GM23338 (cell line): ENCODE measurements around the gene CDK11A. TPM values are rescaled to one million over a fixed set of nuclear protein-coding genes. Genes with fewer than 3 reads are reported as not detected.

Experiments
- ATAC-seq: fragments of 200-7000 bp; cut with Tn5 transposase; 3 replicates; pipeline ENCODE4 v1.9.1; 2020
- DNase-seq: peaks from one replicate; pipeline ENCODE4 v3.0.0-alpha.2; 2015; ENCODE audit warnings: low spot score
- H2AFZ ChIP-seq: fragments of 200-600 bp; sonication (generic); 2 replicates; pipeline ENCODE4 v1.8.0; 2016; ENCODE audit warnings: antibody characterized with exemption, mild to moderate bottlenecking, moderate library complexity
- H3F3A ChIP-seq: fragments of 200-600 bp; sonication (generic); replicated peaks from 2 replicates; pipeline ENCODE4 v1.8.0; 2017; ENCODE audit warnings: antibody characterized with exemption, mixed run types, low read depth
- H3K27ac ChIP-seq: fragments of 200-600 bp; sonication (generic); 2 replicates; pipeline ENCODE4 v1.6.1; 2016; ENCODE audit warnings: low read depth
- H3K27me3 ChIP-seq: fragments of 200-600 bp; sonication (generic); 2 replicates; pipeline ENCODE4 v1.8.0; 2016; ENCODE audit warnings: mild to moderate bottlenecking, mixed run types, moderate library complexity; ENCODE audit not compliant: insufficient read depth
- H3K36me3 ChIP-seq: fragments of 200-600 bp; sonication (generic); 2 replicates; pipeline ENCODE4 v1.8.0; 2016; ENCODE audit warnings: mild to moderate bottlenecking; ENCODE audit not compliant: insufficient read depth
- H3K4me1 ChIP-seq: fragments of 200-600 bp; sonication (generic); 2 replicates; pipeline ENCODE4 v1.8.0; 2016; ENCODE audit warnings: mild to moderate bottlenecking, moderate library complexity; ENCODE audit not compliant: insufficient read depth
- H3K4me2 ChIP-seq: fragments of 200-600 bp; sonication (generic); 2 replicates; pipeline ENCODE4 v1.7.1; 2017; ENCODE audit warnings: mixed run types
- H3K4me3 ChIP-seq: fragments of 200-600 bp; sonication (generic); 2 replicates; pipeline ENCODE4 v1.6.1; 2016; ENCODE audit warnings: mixed run types
- H3K79me2 ChIP-seq: fragments of 200-600 bp; sonication (generic); replicated peaks from 2 replicates; pipeline ENCODE4 v1.8.0; 2017; ENCODE audit warnings: mild to moderate bottlenecking; ENCODE audit not compliant: insufficient read depth
- H3K9me2 ChIP-seq: fragments of 200-600 bp; sonication (generic); 2 replicates; pipeline ENCODE4 v1.8.0; 2017; ENCODE audit not compliant: insufficient read depth
- H4K20me1 ChIP-seq: fragments of 200-600 bp; sonication (generic); replicated peaks from 2 replicates; pipeline ENCODE4 v1.8.0; 2017; ENCODE audit warnings: mild to moderate bottlenecking; ENCODE audit not compliant: insufficient read depth
- H3K27ac Mint-ChIP-seq: 2 replicates; pipeline ENCODE4 v1.8.0; 2020; ENCODE audit warnings: inconsistent platforms, mild to moderate bottlenecking, moderate library complexity, mixed read lengths
- H3K27me3 Mint-ChIP-seq: 3 replicates; pipeline ENCODE4 v1.8.0; 2022; ENCODE audit warnings: low read depth, mild to moderate bottlenecking, moderate library complexity, mixed read lengths, inconsistent platforms; ENCODE audit not compliant: insufficient read depth, poor library complexity
- H3K36me3 Mint-ChIP-seq: 3 replicates; pipeline ENCODE4 v1.8.0; 2021; ENCODE audit warnings: low read depth, mild to moderate bottlenecking, inconsistent platforms, moderate library complexity, mixed read lengths
- H3K4me1 Mint-ChIP-seq: 3 replicates; pipeline ENCODE4 v1.8.0; 2020; ENCODE audit warnings: mild to moderate bottlenecking, inconsistent platforms, mixed read lengths
- H3K4me3 Mint-ChIP-seq: 3 replicates; pipeline ENCODE4 v1.8.0; 2021; ENCODE audit warnings: moderate library complexity, mild to moderate bottlenecking, inconsistent platforms, mixed read lengths
- H3K9me3 Mint-ChIP-seq: 3 replicates; pipeline ENCODE4 v1.8.0; 2020; ENCODE audit warnings: moderate library complexity, mild to moderate bottlenecking, inconsistent platforms, mixed read lengths
- CREB1 ChIP-seq: fragments of 250-450 bp; sonication (Bioruptor Pico); IDR thresholded peaks from 2 replicates; pipeline ENCODE4 v1.5.0; 2020; ENCODE audit warnings: low read depth, mild to moderate bottlenecking, moderate library complexity
- CTCF ChIP-seq, 2 experiments: fragments of 200-600 bp in 1 of 2; sonication (generic) in 1 of 2; conservative IDR thresholded peaks; 2 replicates each; pipeline versions ENCODE4 v1.5.1 to v1.6.1; 2016 to 2017; ENCODE audit warnings: antibody characterized with exemption in 2 of 2, low read depth in 2 of 2, mild to moderate bottlenecking in 2 of 2, moderate library complexity in 1 of 2
- ETS1 ChIP-seq: IDR thresholded peaks from 2 replicates; pipeline ENCODE4 v1.6.1; 2016; ENCODE audit warnings: antibody characterized with exemption
- EZH2 ChIP-seq: fragments of 200-600 bp; sonication (generic); IDR thresholded peaks from one replicate; pipeline ENCODE4 v1.8.0; 2017; ENCODE audit warnings: antibody characterized with exemption, mild to moderate bottlenecking, low read depth; ENCODE audit not compliant: unreplicated experiment
- EZH2phosphoT487 ChIP-seq: fragments of 200-600 bp; sonication (generic); IDR thresholded peaks from one replicate; pipeline ENCODE4 v1.8.1; 2018; ENCODE audit warnings: antibody characterized with exemption; ENCODE audit not compliant: unreplicated experiment
- JUNB ChIP-seq: IDR thresholded peaks from one replicate; pipeline ENCODE4 v1.6.1; 2016; ENCODE audit warnings: antibody characterized with exemption; ENCODE audit not compliant: unreplicated experiment
- NANOG ChIP-seq: IDR thresholded peaks from 2 replicates; pipeline ENCODE4 v1.6.1; 2016; ENCODE audit warnings: antibody characterized with exemption, borderline replicate concordance
- POLR2AphosphoS5 ChIP-seq: IDR thresholded peaks from 2 replicates; pipeline ENCODE4 v1.6.1; 2016; ENCODE audit warnings: antibody characterized with exemption, low read depth
- REST ChIP-seq: IDR thresholded peaks from one replicate; pipeline ENCODE4 v1.6.1; 2018; ENCODE audit warnings: antibody characterized with exemption; ENCODE audit not compliant: unreplicated experiment
- STAT1 ChIP-seq: IDR thresholded peaks from one replicate; pipeline ENCODE4 v1.6.1; 2016; ENCODE audit warnings: antibody characterized with exemption; ENCODE audit not compliant: unreplicated experiment
- ZNF114 ChIP-seq: fragments of 250-450 bp; sonication (Bioruptor Pico); IDR thresholded peaks from 2 replicates; pipeline ENCODE4 v1.5.0; 2020; ENCODE audit warnings: mild to moderate bottlenecking, moderate library complexity
- ZNF331 ChIP-seq: fragments of 250-450 bp; sonication (Bioruptor Pico); IDR thresholded peaks from 2 replicates; pipeline ENCODE4 v1.5.0; 2020; ENCODE audit warnings: low read depth, mild to moderate bottlenecking, moderate library complexity
- polyA plus RNA-seq: library from polyadenylated mRNA; unstranded; fragments of >200 nt; fragmentation: Nextera tagmentation; extraction: Ambion mirVana; gene quantifications from 2 replicates; pipeline ENCODE4 v1.2.1, GENCODE V29; 2016
- total RNA-seq: library from RNA; depleted of rRNA; stranded (reverse); fragments of >200 nt; shearing (Covaris generic); gene quantifications from 2 replicates; pipeline ENCODE4 v1.2.3, GENCODE V29; 2014
- TF ChIP-seq, protein P1 (sequence below): fragments of 250-450 bp; sonication (Bioruptor Pico); IDR thresholded peaks from 2 replicates; pipeline ENCODE4 v1.5.0; 2020; ENCODE audit warnings: mild to moderate bottlenecking, moderate library complexity

Gene CDK11A
- total and polyA plus RNA-seq, 2 experiments from 2014 or later = 22.8 to 72.6 TPM

DNA sequence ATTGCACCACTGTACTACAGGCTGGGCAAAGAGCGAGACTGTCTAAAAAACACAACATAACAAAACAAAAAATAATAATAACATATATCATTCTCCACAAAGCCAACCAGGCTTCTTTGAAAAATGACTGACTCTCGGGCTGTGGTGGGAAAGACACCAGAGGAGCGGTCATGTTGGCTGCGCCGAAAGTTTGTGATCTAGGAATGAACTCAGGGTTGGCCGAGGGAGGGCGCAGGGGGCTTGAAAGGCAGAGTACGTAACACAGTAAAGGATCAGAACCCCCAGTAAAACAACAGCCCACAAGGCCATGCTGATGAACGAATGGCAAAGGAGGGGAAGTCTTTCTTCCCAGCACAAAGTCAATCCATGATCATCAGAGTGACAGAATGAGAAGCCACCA is 36.3 kb downstream of the CDK11A start:
- no peak overlapping the region; the same call in 2 of the 3 replicates for H3K4me3 Mint-ChIP-seq
- H3K9me3 Mint-ChIP-seq = no peaks in the 10 kb centered on the region
- Histone ChIP-seq H3K4me2 (no peak overlapping the region), H3K4me3 (no peak overlapping the region), H3K36me3 (no peaks in the 10 kb centered on the region), H4K20me1 (peaks cover 15% of the 10 kb centered on the region), H3K79me2 (peaks cover 67% of the 10 kb centered on the region), H2AFZ (no peak overlapping the region), H3K27me3 (no peaks in the 10 kb centered on the region), H3K27ac (no peak overlapping the region), H3K4me1 (peaks cover 9% of the 10 kb centered on the region), H3F3A (peaks cover 9% of the 10 kb centered on the region), H3K9me2 (no peaks in the 10 kb centered on the region)
- no peak for ATAC-seq
- TF ChIP-seq POLR2AphosphoS5 = no peak
- TF ChIP-seq ZNF331 = no peak
- no peak for TF ChIP-seq ZNF114 (CRISPR knock-in tag)
- TF ChIP-seq REST = no peak
- TF ChIP-seq STAT1 = no peak
- no peak for TF ChIP-seq NANOG
- TF ChIP-seq CTCF (conservative IDR thresholded peaks at IDR 0.05; ENCODE audit: low read depth in 2 of 2) = no peak
- TF ChIP-seq EZH2 = no peak
- no peak for TF ChIP-seq EZH2phosphoT487
- no peak for TF ChIP-seq CREB1
- no peak for TF ChIP-seq JUNB
- no peak for TF ChIP-seq ETS1
- TF ChIP-seq, protein P1, sequence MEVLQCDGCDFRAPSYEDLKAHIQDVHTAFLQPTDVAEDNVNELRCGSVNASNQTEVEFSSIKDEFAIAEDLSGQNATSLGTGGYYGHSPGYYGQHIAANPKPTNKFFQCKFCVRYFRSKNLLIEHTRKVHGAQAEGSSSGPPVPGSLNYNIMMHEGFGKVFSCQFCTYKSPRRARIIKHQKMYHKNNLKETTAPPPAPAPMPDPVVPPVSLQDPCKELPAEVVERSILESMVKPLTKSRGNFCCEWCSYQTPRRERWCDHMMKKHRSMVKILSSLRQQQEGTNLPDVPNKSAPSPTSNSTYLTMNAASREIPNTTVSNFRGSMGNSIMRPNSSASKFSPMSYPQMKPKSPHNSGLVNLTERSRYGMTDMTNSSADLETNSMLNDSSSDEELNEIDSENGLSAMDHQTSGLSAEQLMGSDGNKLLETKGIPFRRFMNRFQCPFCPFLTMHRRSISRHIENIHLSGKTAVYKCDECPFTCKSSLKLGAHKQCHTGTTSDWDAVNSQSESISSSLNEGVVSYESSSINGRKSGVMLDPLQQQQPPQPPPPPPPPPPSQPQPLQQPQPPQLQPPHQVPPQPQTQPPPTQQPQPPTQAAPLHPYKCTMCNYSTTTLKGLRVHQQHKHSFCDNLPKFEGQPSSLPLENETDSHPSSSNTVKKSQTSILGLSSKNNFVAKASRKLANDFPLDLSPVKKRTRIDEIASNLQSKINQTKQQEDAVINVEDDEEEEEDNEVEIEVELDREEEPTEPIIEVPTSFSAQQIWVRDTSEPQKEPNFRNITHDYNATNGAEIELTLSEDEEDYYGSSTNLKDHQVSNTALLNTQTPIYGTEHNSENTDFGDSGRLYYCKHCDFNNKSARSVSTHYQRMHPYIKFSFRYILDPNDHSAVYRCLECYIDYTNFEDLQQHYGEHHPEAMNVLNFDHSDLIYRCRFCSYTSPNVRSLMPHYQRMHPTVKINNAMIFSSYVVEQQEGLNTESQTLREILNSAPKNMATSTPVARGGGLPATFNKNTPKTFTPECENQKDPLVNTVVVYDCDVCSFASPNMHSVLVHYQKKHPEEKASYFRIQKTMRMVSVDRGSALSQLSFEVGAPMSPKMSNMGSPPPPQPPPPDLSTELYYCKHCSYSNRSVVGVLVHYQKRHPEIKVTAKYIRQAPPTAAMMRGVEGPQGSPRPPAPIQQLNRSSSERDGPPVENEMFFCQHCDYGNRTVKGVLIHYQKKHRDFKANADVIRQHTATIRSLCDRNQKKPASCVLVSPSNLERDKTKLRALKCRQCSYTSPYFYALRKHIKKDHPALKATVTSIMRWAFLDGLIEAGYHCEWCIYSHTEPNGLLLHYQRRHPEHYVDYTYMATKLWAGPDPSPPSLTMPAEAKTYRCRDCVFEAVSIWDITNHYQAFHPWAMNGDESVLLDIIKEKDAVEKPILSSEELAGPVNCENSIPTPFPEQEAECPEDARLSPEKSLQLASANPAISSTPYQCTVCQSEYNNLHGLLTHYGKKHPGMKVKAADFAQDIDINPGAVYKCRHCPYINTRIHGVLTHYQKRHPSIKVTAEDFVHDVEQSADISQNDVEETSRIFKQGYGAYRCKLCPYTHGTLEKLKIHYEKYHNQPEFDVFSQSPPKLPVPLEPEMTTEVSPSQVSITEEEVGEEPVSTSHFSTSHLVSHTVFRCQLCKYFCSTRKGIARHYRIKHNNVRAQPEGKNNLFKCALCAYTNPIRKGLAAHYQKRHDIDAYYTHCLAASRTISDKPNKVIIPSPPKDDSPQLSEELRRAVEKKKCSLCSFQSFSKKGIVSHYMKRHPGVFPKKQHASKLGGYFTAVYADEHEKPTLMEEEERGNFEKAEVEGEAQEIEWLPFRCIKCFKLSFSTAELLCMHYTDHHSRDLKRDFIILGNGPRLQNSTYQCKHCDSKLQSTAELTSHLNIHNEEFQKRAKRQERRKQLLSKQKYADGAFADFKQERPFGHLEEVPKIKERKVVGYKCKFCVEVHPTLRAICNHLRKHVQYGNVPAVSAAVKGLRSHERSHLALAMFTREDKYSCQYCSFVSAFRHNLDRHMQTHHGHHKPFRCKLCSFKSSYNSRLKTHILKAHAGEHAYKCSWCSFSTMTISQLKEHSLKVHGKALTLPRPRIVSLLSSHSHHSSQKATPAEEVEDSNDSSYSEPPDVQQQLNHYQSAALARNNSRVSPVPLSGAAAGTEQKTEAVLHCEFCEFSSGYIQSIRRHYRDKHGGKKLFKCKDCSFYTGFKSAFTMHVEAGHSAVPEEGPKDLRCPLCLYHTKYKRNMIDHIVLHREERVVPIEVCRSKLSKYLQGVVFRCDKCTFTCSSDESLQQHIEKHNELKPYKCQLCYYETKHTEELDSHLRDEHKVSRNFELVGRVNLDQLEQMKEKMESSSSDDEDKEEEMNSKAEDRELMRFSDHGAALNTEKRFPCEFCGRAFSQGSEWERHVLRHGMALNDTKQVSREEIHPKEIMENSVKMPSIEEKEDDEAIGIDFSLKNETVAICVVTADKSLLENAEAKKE (CRISPR knock-in tag) = no peak
- peaks cover 24% of the 10 kb centered on the region for H3K4me1 Mint-ChIP-seq
- H3K27me3 Mint-ChIP-seq = peaks cover 3% of the 10 kb centered on the region
- DNase-seq = no peak
- H3K27ac Mint-ChIP-seq = no peak overlapping the region
- H3K36me3 Mint-ChIP-seq = peaks cover 20% of the 10 kb centered on the region
